ENCODE results near the gene DBN1. TPM values are rescaled to one million over a fixed set of nuclear protein-coding genes. Genes with fewer than 3 reads are reported as not detected.

DBN1 gene
- polyA plus RNA-seq, 1 of the 3 experiments (the other 2 are of a cell fraction) = 244 TPM

DNA sequence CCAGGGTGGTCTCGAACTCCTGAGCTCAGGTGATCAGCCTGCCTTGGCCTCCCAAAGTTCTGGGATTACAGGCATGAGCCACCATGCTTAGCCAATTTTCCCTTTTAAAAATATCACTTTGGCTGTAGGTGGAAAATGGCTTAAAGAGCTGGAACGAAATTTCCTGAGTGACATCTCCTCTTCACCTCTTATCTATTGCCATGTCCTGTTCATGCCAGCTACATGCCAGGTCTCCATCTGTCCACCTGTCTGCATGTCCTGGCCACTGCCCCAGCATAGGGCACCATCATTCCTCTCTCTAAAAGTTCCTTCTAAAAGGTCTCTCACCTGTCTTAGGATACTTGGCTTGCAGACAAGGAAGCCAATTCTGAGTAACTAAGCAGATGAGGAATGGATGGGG is 49.8 kb downstream of the DBN1 start:
- no peak overlapping the region for H3K9ac ChIP-seq
- POLR2A ChIA-PET = interaction anchor here (1.1 kb wide), 1 partner anchor 52 kb away, joined by 3 read pairs; no protein-coding TSS in a partner anchor
- no peak for DNase-seq

DNA sequence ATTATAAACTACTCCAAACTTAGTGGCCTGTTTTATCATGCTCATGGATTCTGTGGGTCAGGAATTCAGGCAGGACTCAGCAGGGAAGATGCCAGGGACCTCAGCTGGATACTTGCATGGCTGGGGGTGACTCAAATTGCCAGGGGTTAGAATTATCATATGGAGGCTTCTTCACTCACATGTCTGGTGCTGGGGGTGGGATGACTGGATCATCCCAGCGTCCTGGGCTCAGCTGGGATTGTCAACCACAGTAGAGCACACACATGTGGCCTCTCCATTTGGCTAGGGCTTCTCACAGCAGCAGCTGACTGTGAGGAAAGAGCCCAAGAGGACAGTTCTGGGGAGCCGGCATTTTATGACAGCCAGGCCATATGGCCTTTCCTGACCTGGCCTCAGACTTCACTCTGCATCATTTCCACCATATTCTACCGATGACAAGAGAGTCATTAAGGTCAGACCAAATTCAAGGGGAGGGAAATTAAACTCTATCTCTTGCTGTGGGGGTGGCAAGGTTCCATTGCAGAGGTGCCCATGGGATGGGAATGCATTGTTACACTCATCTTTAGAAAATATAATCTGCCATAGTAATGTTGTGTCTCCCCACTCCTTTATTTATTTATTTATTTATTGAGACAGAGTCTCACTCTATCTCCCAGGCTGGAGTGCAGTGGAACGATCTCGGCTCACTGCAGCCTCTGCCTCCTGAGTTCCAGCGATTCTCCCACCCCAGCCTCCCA is 52.2 kb downstream of the DBN1 start:
- DNase-seq = no peak
- Histone ChIP-seq H3K36me3 (replicated peaks in 1 of 2; ENCODE audit: control insufficient read depth in 1 of 2, insufficient read depth in 2 of 2, low read length in 1 of 2) (no peaks in the 10 kb centered on the region), H2AFZ (ENCODE audit: low read depth) (no peak overlapping the region), H3K9ac (no peak overlapping the region), H4K20me1 (ENCODE audit: insufficient read depth) (no peaks in the 10 kb centered on the region), H3K4me2 (no peak overlapping the region), H3K27me3 (ENCODE audit: insufficient read depth) (no peaks in the 10 kb centered on the region), H3K4me3 (ENCODE audit: low read depth in 2 of 2, low read length in 1 of 2) (no peak overlapping the region), H3K4me1 (ENCODE audit: control insufficient read depth in 1 of 2, insufficient read depth in 2 of 2, low read depth in 1 of 2, low read length in 1 of 2) (peaks cover 5 to 7% of the 10 kb centered on the region in 2 experiments; a peak in 2 of 4 replicates), H3K79me2 (ENCODE audit: insufficient read depth) (no peaks in the 10 kb centered on the region), H3F3A (replicated peaks; ENCODE audit: insufficient read depth) (peaks cover 7% of the 10 kb centered on the region), H3K27ac (ENCODE audit: low read depth in 2 of 2, low read length in 1 of 2) (no peak overlapping the region), H3K9me3 (no peaks in the 10 kb centered on the region), H3K9me2 (no peaks in the 10 kb centered on the region)
- POLR2A ChIA-PET = no interaction called here
- CTCF ChIA-PET = interaction anchor here (1.1 to 10.8 kb wide), 7 partner anchors 9 to 112 kb away, joined by 3 to 120 read pairs (median 4); no protein-coding TSS in a partner anchor
- 69% methylated on average over 6 of the region's 6 CpGs for WGBS (ENCODE audit: low lambda C conversion rate)
- TF ChIP-seq, protein P1, sequence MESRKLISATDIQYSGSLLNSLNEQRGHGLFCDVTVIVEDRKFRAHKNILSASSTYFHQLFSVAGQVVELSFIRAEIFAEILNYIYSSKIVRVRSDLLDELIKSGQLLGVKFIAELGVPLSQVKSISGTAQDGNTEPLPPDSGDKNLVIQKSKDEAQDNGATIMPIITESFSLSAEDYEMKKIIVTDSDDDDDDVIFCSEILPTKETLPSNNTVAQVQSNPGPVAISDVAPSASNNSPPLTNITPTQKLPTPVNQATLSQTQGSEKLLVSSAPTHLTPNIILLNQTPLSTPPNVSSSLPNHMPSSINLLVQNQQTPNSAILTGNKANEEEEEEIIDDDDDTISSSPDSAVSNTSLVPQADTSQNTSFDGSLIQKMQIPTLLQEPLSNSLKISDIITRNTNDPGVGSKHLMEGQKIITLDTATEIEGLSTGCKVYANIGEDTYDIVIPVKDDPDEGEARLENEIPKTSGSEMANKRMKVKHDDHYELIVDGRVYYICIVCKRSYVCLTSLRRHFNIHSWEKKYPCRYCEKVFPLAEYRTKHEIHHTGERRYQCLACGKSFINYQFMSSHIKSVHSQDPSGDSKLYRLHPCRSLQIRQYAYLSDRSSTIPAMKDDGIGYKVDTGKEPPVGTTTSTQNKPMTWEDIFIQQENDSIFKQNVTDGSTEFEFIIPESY (IDR thresholded peaks at IDR 0.05; ENCODE audit: borderline replicate concordance, low read depth) = no peak
- no peak for TF ChIP-seq EP300 (IDR thresholded peaks at IDR 0.05; ENCODE audit: borderline replicate concordance in 1 of 2, low read depth in 1 of 2, low read length in 1 of 2)
- no peak for TF ChIP-seq TAF1 (IDR thresholded peaks at IDR 0.05; ENCODE audit: borderline replicate concordance, low read depth, low read length)
- TF ChIP-seq, protein P2, sequence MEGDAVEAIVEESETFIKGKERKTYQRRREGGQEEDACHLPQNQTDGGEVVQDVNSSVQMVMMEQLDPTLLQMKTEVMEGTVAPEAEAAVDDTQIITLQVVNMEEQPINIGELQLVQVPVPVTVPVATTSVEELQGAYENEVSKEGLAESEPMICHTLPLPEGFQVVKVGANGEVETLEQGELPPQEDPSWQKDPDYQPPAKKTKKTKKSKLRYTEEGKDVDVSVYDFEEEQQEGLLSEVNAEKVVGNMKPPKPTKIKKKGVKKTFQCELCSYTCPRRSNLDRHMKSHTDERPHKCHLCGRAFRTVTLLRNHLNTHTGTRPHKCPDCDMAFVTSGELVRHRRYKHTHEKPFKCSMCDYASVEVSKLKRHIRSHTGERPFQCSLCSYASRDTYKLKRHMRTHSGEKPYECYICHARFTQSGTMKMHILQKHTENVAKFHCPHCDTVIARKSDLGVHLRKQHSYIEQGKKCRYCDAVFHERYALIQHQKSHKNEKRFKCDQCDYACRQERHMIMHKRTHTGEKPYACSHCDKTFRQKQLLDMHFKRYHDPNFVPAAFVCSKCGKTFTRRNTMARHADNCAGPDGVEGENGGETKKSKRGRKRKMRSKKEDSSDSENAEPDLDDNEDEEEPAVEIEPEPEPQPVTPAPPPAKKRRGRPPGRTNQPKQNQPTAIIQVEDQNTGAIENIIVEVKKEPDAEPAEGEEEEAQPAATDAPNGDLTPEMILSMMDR (IDR thresholded peaks at IDR 0.05) = no peak
- TF ChIP-seq, protein P3, sequence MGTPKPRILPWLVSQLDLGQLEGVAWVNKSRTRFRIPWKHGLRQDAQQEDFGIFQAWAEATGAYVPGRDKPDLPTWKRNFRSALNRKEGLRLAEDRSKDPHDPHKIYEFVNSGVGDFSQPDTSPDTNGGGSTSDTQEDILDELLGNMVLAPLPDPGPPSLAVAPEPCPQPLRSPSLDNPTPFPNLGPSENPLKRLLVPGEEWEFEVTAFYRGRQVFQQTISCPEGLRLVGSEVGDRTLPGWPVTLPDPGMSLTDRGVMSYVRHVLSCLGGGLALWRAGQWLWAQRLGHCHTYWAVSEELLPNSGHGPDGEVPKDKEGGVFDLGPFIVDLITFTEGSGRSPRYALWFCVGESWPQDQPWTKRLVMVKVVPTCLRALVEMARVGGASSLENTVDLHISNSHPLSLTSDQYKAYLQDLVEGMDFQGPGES (IDR thresholded peaks at IDR 0.05; ENCODE audit: low read depth, low read length) = no peak
- TF ChIP-seq MXI1 (IDR thresholded peaks at IDR 0.05; ENCODE audit: low read depth, low read length) = no peak
- TF ChIP-seq USF1 (IDR thresholded peaks at IDR 0.05; ENCODE audit: borderline replicate concordance, low read depth) = no peak
- no peak for TF ChIP-seq CHD2 (IDR thresholded peaks at IDR 0.05; ENCODE audit: low read length, partially characterized antibody)
- TF ChIP-seq, protein P4, sequence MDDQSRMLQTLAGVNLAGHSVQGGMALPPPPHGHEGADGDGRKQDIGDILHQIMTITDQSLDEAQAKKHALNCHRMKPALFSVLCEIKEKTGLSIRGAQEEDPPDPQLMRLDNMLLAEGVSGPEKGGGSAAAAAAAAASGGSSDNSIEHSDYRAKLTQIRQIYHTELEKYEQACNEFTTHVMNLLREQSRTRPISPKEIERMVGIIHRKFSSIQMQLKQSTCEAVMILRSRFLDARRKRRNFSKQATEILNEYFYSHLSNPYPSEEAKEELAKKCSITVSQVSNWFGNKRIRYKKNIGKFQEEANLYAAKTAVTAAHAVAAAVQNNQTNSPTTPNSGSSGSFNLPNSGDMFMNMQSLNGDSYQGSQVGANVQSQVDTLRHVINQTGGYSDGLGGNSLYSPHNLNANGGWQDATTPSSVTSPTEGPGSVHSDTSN (IDR thresholded peaks at IDR 0.05) = no peak
- no peak for TF ChIP-seq FOSL2 (IDR thresholded peaks at IDR 0.05; ENCODE audit: borderline replicate concordance, low read depth)
- no peak for TF ChIP-seq TCF12 (IDR thresholded peaks at IDR 0.05)
- no peak for TF ChIP-seq YY1 (IDR thresholded peaks at IDR 0.05; ENCODE audit: low read depth)

More for the DNA sequence above, 49.8 kb downstream of the DBN1 start:
- Histone ChIP-seq H4K20me1 (ENCODE audit: insufficient read depth) (0 out of 2 replicates have a peak, but pooled peaks cover 4% of the 10 kb centered on the region), H2AFZ (ENCODE audit: low read depth) (no peak overlapping the region), H3K79me2 (ENCODE audit: insufficient read depth) (peaks cover 20% of the 10 kb centered on the region), H3F3A (replicated peaks; ENCODE audit: insufficient read depth) (peaks cover 12% of the 10 kb centered on the region), H3K36me3 (replicated peaks in 1 of 2; ENCODE audit: control insufficient read depth in 1 of 2, insufficient read depth in 2 of 2, low read length in 1 of 2) (no peaks in the 10 kb centered on the region), H3K27me3 (ENCODE audit: insufficient read depth) (no peaks in the 10 kb centered on the region), H3K9me2 (no peaks in the 10 kb centered on the region), H3K4me2 (no peak overlapping the region), H3K27ac (ENCODE audit: low read depth in 2 of 2, low read length in 1 of 2) (no peak overlapping the region), H3K4me3 (ENCODE audit: low read depth in 2 of 2, low read length in 1 of 2) (no peak overlapping the region), H3K4me1 (ENCODE audit: control insufficient read depth in 1 of 2, insufficient read depth in 2 of 2, low read depth in 1 of 2, low read length in 1 of 2) (peaks cover 5 to 22% of the 10 kb centered on the region in 2 experiments; a peak in 2 of 4 replicates), H3K9me3 (no peaks in the 10 kb centered on the region)
- CTCF ChIA-PET = interaction anchor here (1.2 to 10.8 kb wide), 7 partner anchors 19 to 78 kb away, joined by 3 to 120 read pairs (median 6); no protein-coding TSS in a partner anchor
- 62% methylated on average over 2 of the region's 2 CpGs for WGBS (ENCODE audit: low lambda C conversion rate)
- TF ChIP-seq TAF1 (IDR thresholded peaks at IDR 0.05; ENCODE audit: borderline replicate concordance, low read depth, low read length) (no peak), NFIC (IDR thresholded peaks at IDR 0.05; ENCODE audit: borderline replicate concordance) (no peak), GATA2 (CRISPR knock-in tag; IDR thresholded peaks at IDR 0.05) (no peak), ELF1 (IDR thresholded peaks at IDR 0.05) (no peak), TEAD4 (IDR thresholded peaks at IDR 0.05; ENCODE audit: borderline replicate concordance, insufficient read depth) (no peak), FOSL2 (IDR thresholded peaks at IDR 0.05; ENCODE audit: borderline replicate concordance, low read depth) (no peak), POLR2AphosphoS5 (IDR thresholded peaks at IDR 0.05; ENCODE audit: low read depth, low read length) (no peak), CHD2 (IDR thresholded peaks at IDR 0.05; ENCODE audit: low read length, partially characterized antibody) (no peak), RFX5 (IDR thresholded peaks at IDR 0.05; ENCODE audit: low read length) (no peak), RAD21 (IDR thresholded peaks at IDR 0.05; ENCODE audit: low read length) (no peak), MXI1 (IDR thresholded peaks at IDR 0.05; ENCODE audit: low read depth, low read length) (no peak), YY1 (IDR thresholded peaks at IDR 0.05; ENCODE audit: low read depth) (no peak)
- TF ChIP-seq, protein P5, sequence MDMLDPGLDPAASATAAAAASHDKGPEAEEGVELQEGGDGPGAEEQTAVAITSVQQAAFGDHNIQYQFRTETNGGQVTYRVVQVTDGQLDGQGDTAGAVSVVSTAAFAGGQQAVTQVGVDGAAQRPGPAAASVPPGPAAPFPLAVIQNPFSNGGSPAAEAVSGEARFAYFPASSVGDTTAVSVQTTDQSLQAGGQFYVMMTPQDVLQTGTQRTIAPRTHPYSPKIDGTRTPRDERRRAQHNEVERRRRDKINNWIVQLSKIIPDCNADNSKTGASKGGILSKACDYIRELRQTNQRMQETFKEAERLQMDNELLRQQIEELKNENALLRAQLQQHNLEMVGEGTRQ (IDR thresholded peaks at IDR 0.05; ENCODE audit: borderline replicate concordance, low read depth, low read length) = no peak

Data from SK-N-SH (cell line).